GM12875 (cell line): ENCODE measurements around the gene MTARC1.

Source experiments
- H3K4me3 ChIP-seq: one replicate; pipeline ENCODE4 v1.5.1; 2011; ENCODE audit warnings: low read depth, low read length, control low read depth
- CTCF ChIP-seq: IDR thresholded peaks from 2 replicates; pipeline ENCODE4 v1.5.1; 2011; ENCODE audit warnings: low read depth, mild to moderate bottlenecking, control low read depth, inconsistent platforms, low read length, moderate library complexity, borderline replicate concordance; ENCODE audit not compliant: insufficient read depth

The MTARC1 gene

GRCh38 chr1:220786337-220787068 is at the start of gene MTARC1:
Gene MTARC1 (plus strand): TSS chr1:220786913. CDS start chr1:220786945, 32 bp downstream.
- peak; percentile 16; the same call in 1 of the 2 replicates for TF ChIP-seq CTCF
- H3K4me3 ChIP-seq = no peak within 1 kb of the TSS

GRCh38 chr1:220741349-220741748 is 45.4 kb upstream of the MTARC1 start:
- TF ChIP-seq CTCF = no peak
- H3K4me3 ChIP-seq = no peak overlapping the region

- TF ChIP-seq CTCF = no peak
- H3K4me3 ChIP-seq = no peak overlapping the region
Observed at GRCh38 chr1:220741825-220742224, 44.9 kb upstream of the MTARC1 start.

- H3K4me3 ChIP-seq = no peak overlapping the region
- TF ChIP-seq CTCF = no peak
Observed at GRCh38 chr1:220742520-220742919, 44.2 kb upstream of the MTARC1 start.

- no peak overlapping the region for H3K4me3 ChIP-seq
- TF ChIP-seq CTCF = no peak
Observed at GRCh38 chr1:220746851-220747250, 39.9 kb upstream of the MTARC1 start.

GRCh38 chr1:220747437-220748088 is 39.1 kb upstream of the MTARC1 start:
- TF ChIP-seq CTCF = no peak
- no peak overlapping the region for H3K4me3 ChIP-seq
